OCI-LY1 (cell line): ENCODE measurements around the gene CGB3.
"Not testable (repeated sequence)": the region's sequence is repeated elsewhere in the genome, so short reads cannot be mapped to it uniquely, and the experiment has no call there.

Source experiments
- CTCF ChIP-seq: fragments of 200-600 bp; sonication (generic), shearing (Covaris generic); IDR thresholded peaks from 2 replicates; pipeline ENCODE4 v1.5.1; 2017; ENCODE audit warnings: mild to moderate bottlenecking, antibody characterized with exemption, low read length, moderate library complexity, mixed read lengths
- EZH2 ChIP-seq: fragments of 200-600 bp; sonication (generic), shearing (Covaris generic); IDR thresholded peaks from 2 replicates; pipeline ENCODE4 v1.8.0; 2017; ENCODE audit warnings: borderline replicate concordance, mixed run types, mild to moderate bottlenecking, antibody characterized with exemption, low read length, moderate library complexity, mixed read lengths

GRCh38 chr19:49031642-49032301 lies 7.6 kb upstream of the CGB3 start, which contains the start of gene CGB2:
- peak; percentile 46; the same call in 1 of the 2 replicates for TF ChIP-seq CTCF
- TF ChIP-seq EZH2 = not testable (repeated sequence)
